GM18499 (cell line): Measurements from ENCODE around the gene DVL3.
A peak's percentile ranks its signal among the peaks of the same experiment; 100 is the strongest.
"Not testable (repeated sequence)": the region's sequence is repeated elsewhere in the genome, so short reads cannot be mapped to it uniquely, and the experiment has no call there.

Experiments used
- ATAC-seq: cut with Tn5 transposase; IDR thresholded peaks from one replicate; pipeline ENCODE4 v1.9.1; 2021; ENCODE audit warnings: moderate number of reproducible peaks; ENCODE audit not compliant: insufficient read depth, unreplicated experiment

Gene DVL3

DNA sequence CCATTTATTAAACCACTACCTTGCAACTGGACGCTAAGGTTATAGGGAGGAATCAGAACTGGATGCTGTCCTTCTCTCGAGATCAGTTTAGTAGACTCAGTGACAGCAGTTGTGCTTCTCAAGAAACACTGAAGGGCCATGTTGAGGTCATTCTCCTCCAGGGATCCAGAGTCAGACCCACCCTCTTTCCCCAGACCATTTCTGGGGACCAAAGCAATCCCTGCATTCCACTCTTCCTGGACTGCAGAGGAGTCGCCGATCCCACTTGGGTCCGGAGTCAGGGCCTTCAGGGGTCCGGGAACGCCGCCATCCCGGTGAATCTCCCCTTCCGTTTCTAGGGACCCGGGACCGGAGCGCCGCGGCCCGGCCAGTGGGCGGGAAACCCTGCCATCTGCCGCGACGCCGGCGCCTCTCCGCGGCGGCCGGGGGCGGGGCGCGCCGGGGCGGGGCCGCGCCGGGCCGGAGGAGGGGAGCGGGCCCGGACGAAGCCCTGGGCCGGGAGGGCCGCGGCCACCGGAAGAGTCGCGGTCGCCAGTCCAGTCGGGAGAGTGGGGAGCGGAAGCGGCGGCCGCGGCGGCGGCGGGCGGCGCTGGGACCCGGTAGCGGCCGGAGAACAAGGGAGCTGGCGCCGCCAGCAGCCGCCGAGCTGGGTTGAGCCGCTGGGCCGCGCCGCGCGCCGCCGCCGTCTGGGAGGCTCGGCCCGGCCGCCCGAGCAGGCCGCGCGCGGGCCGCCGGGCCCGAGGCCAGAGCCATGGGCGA is at the start of gene DVL3:
Gene DVL3, plus strand, starts transcription at position 493 of the 759 bp plus-strand sequence. Its CDS starts 259 bp downstream, at position 752.
- ATAC-seq, result no peak

DNA sequence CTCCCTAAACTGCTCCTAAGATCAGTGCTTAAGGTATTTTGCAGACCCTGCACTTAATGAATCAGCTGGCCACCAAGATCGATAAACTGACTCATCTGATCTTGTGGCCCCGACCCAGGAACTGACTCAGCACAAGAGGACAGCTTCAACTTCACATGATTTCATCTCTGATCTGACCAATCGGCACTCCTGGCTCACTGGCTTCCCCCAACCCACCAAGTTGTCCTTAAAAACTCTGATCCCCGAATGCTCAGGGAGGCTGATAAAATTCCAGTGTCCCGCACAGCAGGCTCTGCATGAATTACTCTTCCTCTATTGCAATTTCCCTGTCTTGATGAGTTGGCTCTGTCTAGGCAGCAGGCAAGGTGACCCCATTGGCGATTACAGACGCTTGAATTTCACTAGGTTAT is 44.9 kb upstream of the DVL3 start:
- ATAC-seq, result no peak

DNA sequence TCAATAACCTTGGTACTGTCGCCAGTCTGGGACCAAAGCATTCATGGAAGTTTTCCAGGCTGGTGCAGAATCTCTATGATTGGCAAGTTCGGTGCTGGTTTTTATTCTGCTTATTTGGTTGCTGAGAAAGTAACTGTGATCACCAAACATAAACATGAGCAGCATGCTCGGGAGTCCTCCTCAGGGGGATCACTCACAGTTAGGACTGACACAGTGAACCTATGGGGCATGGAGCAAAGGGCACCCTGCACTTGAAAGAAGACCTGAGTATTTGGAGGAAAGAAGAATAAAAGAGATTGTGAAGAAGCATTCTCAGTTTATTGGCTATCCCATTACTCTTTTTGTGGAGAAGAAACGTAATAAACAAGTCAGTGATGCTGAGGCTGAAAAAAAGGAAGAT is 39.2 kb upstream of the DVL3 start:
- no peak for ATAC-seq

DNA sequence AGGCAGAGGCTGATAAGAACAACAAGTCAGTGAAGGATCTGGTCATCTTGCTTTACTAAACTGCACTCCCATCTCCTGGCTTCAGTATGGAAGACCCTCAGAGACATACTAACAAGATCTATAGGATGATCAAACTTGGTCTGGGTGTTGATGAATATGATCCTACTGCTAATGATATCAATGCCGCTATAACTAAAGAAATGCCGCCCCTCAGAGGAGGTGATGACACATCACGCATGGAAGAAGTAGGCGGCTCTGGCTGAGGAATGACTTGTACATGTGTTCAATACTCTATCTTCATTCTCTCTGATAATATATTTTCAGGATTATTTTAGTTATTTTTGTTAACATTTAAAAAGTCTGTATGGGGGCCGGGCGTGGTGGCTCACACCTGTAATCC is 37.5 kb upstream of the DVL3 start:
- no peak for ATAC-seq

DNA sequence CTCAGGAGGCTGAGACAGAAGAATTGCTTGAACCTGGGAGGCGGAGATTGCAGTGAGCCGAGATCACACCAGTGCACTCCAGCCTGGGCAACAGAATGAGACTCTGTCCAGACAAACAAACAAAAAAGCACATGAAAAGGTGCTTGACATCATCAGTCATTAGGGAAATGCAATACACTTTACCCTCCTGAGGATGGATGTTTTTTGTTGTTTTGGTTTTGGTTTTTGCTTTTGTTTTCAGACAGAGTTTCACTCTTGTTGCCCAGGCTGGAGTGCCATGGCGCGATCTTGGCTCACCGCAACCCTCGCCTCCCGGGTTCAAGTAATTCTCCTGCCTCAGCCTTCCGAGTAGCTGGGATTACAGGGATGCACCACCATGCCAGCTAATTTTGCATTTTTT is 34.1 kb upstream of the DVL3 start:
- not testable (repeated sequence) for ATAC-seq

DNA sequence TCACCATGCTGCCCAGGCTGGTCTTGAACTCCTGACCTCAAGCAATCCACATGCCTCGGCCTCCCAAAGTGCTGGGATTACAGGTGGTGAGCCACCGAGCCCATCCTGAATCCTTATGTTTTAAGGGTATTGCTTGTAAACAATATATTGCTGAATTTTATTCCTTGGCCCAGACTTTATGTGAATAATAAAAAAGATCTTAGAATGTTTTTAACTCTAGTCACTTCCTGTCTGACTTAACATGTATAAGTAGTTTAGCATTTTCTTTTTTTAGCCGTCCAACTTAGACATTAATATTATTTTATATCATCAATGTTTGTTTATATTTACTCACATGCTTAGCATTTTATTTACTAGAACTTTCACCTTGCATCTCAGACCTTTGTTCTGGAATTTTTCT is 29.2 kb upstream of the DVL3 start:
- ATAC-seq, result no peak

DNA sequence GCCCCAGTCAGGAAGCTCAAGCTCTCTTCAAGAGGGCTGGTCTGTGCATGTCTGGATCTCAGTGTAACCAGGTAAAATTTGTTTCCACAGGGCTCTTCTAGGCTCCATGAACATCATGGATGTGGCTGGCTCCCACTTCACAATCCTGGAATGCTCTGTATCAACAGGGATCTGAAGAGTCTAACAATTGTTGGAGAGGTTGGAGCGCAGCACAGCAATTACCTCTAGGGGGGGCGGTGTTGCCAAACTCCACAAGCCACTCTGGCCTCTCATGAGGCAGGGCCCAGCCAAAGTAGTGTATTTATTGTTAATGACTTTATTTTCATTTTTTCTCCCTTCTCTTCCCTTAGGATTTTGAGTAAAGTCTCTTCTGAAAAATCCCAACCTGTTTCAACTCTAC is 26.2 kb upstream of the DVL3 start:
- ATAC-seq, result no peak

DNA sequence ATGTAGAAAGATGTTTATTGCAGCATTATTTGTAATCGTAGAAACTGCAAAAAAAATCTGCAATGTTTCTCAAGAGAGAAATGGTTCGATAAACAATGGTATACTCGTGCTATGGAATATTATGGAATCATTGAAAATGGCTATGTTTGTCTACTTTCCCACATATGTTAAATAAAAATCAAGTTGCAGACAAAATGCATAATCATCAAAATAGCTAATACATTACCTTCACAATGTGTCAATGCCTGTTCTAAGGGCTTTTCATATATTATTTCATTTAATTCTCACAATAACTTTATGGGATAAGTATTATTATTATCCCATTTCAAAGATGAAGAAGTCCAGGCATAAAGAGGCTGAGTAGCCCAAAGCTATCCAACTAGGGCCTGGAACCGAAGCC is 22.2 kb upstream of the DVL3 start:
- no peak for ATAC-seq

DNA sequence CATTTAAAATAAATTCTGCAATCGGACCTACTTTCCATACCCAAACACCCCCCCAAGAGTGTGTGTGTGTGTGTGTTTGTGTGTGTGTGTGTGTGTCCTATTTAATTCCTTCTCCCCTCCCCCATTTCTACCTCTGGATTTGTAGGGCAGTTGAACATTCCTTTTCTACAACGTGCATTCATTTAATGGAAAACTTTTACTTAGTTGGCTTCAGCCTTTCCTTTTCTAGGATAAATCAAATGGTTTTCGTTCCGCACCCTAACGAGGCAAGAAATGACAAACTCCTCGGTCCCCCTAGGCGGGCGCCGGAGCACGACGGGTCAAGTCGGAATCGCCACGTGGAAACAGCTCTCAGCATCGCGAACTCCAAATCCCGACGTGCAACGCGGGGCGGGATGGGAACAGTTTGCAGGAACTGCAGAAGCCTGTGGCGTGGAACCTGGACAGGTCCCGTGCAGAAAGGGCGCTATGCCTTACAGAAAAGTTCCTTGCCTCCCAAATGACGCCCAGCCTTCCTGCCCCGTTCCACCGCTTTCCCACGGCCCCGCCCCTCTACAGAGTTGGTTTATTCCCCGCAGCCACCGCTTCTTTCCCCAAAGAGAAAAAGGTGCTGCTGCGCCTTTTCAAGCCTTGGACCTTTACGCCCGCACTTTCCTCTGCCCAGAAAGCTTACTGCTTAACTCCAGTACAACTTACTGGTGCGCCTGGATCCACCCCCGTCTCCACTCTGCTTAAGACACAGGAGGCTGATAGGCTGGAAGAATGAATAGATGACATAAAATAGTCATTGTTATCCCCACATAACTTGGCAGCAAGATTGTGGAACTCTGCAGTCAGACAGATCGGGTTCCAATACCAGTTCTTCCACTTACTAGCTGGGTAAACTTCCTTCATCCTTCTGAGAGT is 21.1 kb upstream of the DVL3 start:
- no peak for ATAC-seq

DNA sequence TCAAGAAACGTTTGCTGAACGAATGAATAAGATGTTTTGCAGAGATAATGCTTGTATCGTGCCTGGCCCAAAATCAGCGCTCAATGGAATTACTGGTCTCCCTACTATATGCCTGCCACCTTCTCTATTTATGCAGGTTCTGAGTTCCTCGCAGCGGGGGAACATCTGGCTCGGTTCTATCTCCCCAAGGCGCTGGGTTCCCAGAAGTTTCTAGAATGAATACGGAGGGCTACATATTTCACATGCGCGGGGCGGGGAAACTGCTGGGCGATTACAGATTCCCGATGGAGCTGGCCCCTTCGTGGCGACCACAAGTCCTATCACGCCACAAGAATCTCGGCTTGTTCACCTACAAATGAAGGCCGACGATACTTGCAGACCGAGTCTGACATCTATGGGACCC is 20.4 kb upstream of the DVL3 start:
- peak; percentile 4 for ATAC-seq

DNA sequence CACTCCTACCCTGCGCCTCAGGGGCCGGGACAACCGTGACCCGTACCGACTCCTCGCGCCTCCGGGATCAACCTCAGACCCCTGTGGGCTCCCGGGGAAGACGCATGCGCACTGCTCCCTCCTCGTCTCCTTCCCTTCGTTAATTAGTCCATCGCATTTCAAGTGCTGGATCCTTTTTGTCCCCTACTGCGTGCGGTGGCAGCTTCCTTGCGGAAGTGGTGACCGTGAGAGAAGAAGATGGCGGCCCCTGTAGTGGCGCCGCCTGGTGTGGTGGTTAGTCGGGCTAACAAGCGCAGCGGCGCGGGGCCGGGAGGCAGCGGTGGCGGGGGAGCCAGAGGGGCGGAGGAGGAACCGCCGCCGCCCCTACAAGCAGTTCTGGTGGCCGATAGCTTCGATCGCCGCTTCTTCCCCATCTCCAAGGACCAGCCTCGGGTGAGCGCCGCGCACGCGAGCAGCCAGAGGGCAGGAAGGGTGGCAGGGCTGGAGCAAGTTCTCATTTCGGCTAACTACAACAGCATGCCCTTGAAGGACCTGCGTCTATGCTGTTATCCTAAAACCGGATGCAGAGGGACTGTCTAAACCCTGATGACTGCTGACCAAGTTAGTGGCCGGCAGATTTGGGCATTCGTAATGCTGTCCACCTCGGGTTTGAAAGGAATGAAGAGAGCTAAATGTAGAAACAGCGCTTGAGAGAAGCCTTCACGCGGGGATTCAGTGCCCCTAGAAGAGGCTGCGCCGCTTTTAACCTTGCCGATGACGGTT is 19.8 kb upstream of the DVL3 start, which contains the start of gene EIF2B5:
Gene EIF2B5, plus strand, starts transcription at position 210 of the 762 bp plus-strand sequence. Its CDS starts 28 bp downstream, at position 238.
- peak; percentile 47 for ATAC-seq

DNA sequence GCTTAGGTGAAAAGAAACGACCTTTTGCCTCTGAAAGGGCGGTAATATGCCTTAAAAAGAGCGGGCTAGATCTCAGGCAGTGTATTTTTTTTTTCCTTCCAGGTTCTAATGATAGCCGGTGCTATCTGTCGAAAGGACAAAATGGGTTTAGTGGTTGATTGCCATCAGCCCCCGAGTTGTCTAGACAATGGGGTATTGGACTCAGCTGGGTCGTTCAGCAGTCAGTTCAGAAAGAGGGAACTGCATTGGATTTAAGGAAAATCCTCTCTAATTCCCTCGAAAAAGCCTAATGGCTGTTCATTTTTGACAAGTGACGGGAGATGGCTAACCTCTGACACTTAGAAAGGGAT is 19.3 kb upstream of the DVL3 start:
- peak; percentile 8 for ATAC-seq

DNA sequence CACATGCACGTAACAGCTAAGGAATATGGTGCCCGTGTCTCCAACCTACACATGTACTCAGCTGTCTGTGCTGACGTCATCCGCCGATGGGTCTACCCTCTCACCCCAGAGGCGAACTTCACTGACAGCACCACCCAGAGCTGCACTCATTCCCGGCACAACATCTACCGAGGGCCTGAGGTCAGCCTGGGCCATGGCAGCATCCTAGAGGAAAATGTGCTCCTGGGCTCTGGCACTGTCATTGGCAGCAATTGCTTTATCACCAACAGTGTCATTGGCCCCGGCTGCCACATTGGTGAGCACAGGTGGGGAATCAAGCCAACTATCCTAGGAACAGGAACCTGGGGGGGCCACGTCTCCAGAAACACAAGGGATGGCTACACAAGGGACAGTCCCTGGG is 14.7 kb upstream of the DVL3 start:
- no peak for ATAC-seq

DNA sequence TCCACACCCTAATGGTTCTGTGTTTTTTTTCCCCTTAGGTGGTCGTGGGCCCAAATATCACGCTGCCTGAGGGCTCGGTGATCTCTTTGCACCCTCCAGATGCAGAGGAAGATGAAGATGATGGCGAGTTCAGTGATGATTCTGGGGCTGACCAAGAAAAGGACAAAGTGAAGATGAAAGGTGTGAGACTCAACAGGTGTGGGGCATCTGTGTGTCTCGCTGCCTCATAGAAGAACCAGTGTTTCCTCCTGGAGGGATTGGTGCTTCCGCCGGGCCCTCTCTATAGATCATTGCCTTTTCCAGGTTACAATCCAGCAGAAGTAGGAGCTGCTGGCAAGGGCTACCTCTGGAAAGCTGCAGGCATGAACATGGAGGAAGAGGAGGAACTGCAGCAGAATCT is 13.0 kb upstream of the DVL3 start:
- no peak for ATAC-seq

DNA sequence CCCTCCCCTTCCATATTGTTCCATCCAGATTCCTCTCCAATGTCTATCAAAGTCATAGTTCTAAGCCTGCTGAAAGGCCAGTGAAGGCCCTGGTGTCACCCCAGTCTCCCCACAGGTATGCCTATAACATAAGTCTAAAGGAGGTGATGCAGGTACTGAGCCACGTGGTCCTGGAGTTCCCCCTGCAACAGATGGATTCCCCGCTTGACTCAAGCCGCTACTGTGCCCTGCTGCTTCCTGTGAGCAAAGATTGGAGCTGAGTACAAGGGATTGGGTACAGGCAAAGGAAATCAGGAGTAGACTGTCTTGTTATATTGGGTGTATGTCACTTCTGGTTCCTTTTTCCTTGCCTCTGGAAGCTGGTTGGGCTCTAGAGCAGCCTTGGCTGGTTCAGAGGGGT is 11.8 kb upstream of the DVL3 start:
- ATAC-seq, result no peak

DNA sequence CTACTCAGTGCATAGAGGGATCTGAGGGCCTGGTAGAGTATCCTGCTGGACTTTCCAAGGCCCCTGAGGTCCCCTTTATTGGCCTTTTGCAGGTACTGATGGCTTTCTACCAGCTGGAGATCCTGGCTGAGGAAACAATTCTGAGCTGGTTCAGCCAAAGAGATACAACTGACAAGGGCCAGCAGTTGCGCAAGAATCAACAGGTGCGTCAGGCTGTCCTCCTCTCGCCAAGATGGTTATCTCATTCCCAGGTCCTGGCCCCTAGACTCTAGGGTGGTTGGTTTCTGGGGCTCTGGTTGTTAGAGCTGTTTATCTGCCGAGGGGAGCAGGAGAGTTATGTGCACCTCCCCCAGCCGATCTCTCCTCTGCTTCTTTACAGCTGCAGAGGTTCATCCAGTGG is 10.7 kb upstream of the DVL3 start:
- ATAC-seq, result no peak

DNA sequence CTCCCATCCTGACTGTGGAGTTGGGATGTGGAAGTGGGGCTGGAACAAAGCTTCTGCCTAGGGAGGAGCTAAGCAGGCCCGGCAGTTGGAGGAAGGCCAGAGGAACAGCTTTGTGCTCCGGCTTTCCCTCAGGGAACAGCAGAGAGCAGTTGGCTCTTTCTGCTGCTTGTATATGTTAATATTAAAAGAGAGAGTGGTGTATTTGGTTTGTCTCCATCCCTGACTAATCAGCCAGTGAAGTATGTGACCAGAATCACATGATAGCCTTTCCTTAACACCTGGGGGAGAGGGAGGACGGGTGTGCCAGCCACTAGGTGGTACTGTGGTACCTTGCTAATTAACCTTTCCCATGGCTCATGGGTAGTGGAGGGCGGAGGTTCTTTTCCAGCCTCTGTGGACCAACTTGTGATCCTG is 10.1 kb upstream of the DVL3 start:
- no peak for ATAC-seq

DNA sequence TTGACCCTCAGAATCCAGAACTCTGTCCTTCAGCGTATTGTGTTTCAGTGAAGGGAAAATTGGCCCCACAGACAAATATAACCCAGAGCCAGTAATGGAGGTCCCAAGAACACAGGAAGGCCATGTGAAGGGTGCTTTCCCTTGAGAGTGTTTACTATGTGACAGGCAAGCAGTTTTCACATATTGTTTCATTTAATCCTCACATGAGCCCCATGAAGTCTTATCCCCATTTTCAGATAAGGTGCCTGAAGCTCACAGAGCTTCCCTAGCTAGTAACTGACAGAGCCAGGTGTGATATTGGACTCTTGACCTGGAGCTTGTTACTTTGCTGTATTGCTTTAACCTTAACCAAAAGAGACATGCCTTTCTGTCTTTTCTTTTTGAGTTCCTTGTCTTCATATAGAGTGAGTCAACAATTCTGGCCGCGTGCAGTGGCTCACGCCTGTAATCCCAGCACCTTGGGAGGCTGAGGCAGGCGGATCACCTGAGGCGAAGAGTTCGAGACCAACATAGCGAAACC is 9.4 kb upstream of the DVL3 start:
- ATAC-seq, result no peak

DNA sequence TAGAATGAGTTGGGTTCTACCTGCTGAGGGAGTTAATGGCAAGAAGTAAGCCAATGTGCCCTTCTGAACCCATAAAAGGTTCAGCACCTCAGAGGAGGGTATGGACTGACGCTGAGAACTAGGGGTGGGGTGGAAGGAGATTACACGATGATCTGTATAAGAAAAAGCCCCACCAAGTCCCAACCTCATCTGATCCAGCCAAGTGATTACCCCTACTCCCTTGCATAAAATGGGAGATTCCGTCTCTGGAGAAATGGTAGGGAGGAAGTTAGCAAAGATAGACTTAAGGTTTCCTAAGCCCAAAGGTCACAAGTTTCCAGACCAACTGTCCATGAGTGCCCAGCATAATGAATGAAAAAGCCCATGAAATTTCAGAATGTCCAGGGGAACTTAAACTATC is 7.1 kb upstream of the DVL3 start:
- no peak for ATAC-seq

DNA sequence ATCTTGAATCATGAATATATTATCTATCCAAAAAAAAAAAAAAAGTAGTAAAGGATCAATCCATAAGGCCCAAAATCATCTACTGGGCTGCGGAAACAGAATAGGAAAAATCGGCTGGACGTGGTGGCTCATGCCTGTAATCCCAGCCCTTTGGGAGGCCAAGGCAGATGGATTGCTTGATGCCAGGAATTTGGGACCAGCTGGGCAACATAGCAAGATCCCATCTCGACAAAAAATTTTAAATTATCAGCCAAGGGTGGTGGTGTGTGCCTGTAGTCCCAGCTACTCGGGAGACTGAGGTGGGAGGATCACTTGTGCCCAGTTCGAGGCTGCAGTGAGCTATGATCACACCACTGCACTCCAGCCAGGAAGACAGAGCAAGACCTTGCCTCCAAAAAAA is 6.1 kb upstream of the DVL3 start:
- ATAC-seq, result no peak

DNA sequence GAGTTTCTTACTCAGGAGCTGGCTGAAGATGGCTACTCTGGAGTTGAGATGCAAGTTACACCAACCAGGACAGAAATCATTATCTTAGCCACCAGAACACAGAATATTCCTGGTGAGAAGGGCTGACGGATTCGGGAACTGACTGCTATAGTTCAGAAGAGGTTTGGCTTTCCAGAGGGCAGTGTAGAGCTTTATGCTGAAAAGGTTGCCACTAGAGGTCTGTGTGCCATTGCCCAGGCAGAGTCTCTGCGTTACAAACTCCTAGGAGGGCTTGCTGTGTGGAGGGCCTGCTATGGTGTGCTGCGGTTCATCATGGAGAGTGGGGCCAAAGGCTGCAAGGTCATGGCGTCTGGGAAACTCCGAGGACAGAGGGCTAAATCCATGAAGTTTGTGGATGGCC is 5.4 kb upstream of the DVL3 start:
- not testable (repeated sequence) for ATAC-seq
